ENCODE results near the gene BPI.

BPI gene

GRCh38 chr20:38315290-38315966, 11.5 kb downstream of the BPI start:
- no peak for DNase-seq (ENCODE audit: low read depth)
- in situ Hi-C loops (cut with HindIII; ENCODE audit: low sequenced_read_pairs) = no loop called here
- TF ChIP-seq CTCF (IDR thresholded peaks at IDR 0.05; ENCODE audit: low read depth, low read length, missing control alignments) = peak; percentile 36
- H3K4me3 ChIP-seq (ENCODE audit: low read depth, low read length) = no peak overlapping the region

- no peak overlapping the region for H3K4me3 ChIP-seq (ENCODE audit: low read depth, low read length)
- no peak for TF ChIP-seq CTCF (IDR thresholded peaks at IDR 0.05; ENCODE audit: low read depth, low read length, missing control alignments)
- in situ Hi-C loops (cut with HindIII; ENCODE audit: low sequenced_read_pairs) = no loop called here
- no peak for DNase-seq (ENCODE audit: low read depth)
These were observed 12.4 kb downstream of the BPI start for GRCh38 chr20:38316341-38316740.

- in situ Hi-C loops (cut with HindIII; ENCODE audit: low sequenced_read_pairs) = no loop called here
- DNase-seq (ENCODE audit: low read depth) = no peak
- no peak for TF ChIP-seq CTCF (IDR thresholded peaks at IDR 0.05; ENCODE audit: low read depth, low read length, missing control alignments)
- H3K4me3 ChIP-seq (ENCODE audit: low read depth, low read length) = no peak overlapping the region
These were observed 13.5 kb downstream of the BPI start for GRCh38 chr20:38317422-38317821.

GRCh38 chr20:38320221-38320620, 16.3 kb downstream of the BPI start:
- H3K4me3 ChIP-seq (ENCODE audit: low read depth, low read length) = no peak overlapping the region
- DNase-seq (ENCODE audit: low read depth) = no peak
- TF ChIP-seq CTCF (IDR thresholded peaks at IDR 0.05; ENCODE audit: low read depth, low read length, missing control alignments) = no peak
- in situ Hi-C loops (cut with HindIII; ENCODE audit: low sequenced_read_pairs) = loop anchor here (5.0 kb wide), 1 partner anchor 98 kb away; no protein-coding TSS in a partner anchor

- no peak overlapping the region for H3K4me3 ChIP-seq (ENCODE audit: low read depth, low read length)
- peak; percentile 71 for TF ChIP-seq CTCF (IDR thresholded peaks at IDR 0.05; ENCODE audit: low read depth, low read length, missing control alignments)
- in situ Hi-C loops (cut with HindIII; ENCODE audit: low sequenced_read_pairs) = loop anchor here (5.0 kb wide), 1 partner anchor 100 kb away; no protein-coding TSS in a partner anchor
- DNase-seq (ENCODE audit: low read depth) = peak; percentile 64
These were observed 18.1 kb downstream of the BPI start for GRCh38 chr20:38321959-38322598.

- no peak for DNase-seq (ENCODE audit: low read depth)
- no peak for TF ChIP-seq CTCF (IDR thresholded peaks at IDR 0.05; ENCODE audit: low read depth, low read length, missing control alignments)
- in situ Hi-C loops (cut with HindIII; ENCODE audit: low sequenced_read_pairs) = loop anchor here (5.0 kb wide), 1 partner anchor 102 kb away; no protein-coding TSS in a partner anchor
- H3K4me3 ChIP-seq (ENCODE audit: low read depth, low read length) = no peak overlapping the region
These were observed 20.2 kb downstream of the BPI start for GRCh38 chr20:38324159-38324558.
